HCT116 (cell line): Measurements from ENCODE around the gene SARS1. TPM values are rescaled to one million over a fixed set of nuclear protein-coding genes. Genes with fewer than 3 reads are reported as not detected.
A peak's percentile ranks its signal among the peaks of the same experiment; 100 is the strongest.

Source experiments
- ATAC-seq: fragments of 200-7000 bp; cut with Tn5 transposase; 2 replicates; pipeline ENCODE4 v1.9.1; 2020; ENCODE audit warnings: mild to moderate bottlenecking, moderate library complexity
- BruUV-seq: library from RNA; stranded (reverse); fragments of 400-500 nt; replicated peaks from 2 replicates; lab custom pipeline; 2021; lab: Mats Ljungman, UMichigan
- CTCF ChIA-PET: fragments of 300-600 bp; sonication (Branson Sonifier 250); formaldehyde crosslinking; loops from one replicate; lab custom pipeline; 2021; ENCODE audit warnings: antibody characterized with exemption; lab: Charles Lee
- POLR2A ChIA-PET: fragments of 300-600, 350-600 bp; sonication (Branson Sonifier 250); formaldehyde crosslinking; loops from one replicate; lab custom pipeline; 2021; ENCODE audit warnings: antibody characterized with exemption; lab: Charles Lee
- RAD21 ChIA-PET, 2 experiments: fragments of 300-600 bp; sonication (Branson Sonifier 250); formaldehyde crosslinking; loops; one replicate each; lab custom pipeline; 2023; ENCODE audit warnings: low total read pairs in 2 of 2; ENCODE audit not compliant: uncharacterized antibody in 2 of 2, unreplicated experiment in 2 of 2, low non-redundant PET in 1 of 2; lab: Charles Lee
- DNase-seq: peaks from one replicate; pipeline ENCODE4 v3.0.0-alpha.2; 2010; ENCODE audit warnings: low read depth, low spot score
- H2AFZ ChIP-seq: fragments of 200-600 bp; shearing (Covaris generic), sonication (generic); 2 replicates; pipeline ENCODE4 v1.6.1; 2017; ENCODE audit warnings: low read depth, mixed run types, mixed read lengths, antibody characterized with exemption, low read length; ENCODE audit not compliant: poor library complexity, severe bottlenecking
- H3K27ac ChIP-seq: 2 replicates; pipeline ENCODE4 v1.5.1; 2012; ENCODE audit warnings: low read depth, low read length
- H3K27me3 ChIP-seq: fragments of 200-600 bp; sonication (generic); 2 replicates; pipeline ENCODE4 v1.6.1; 2016; ENCODE audit warnings: mixed run types, low read length, mixed read lengths; ENCODE audit not compliant: insufficient read depth
- H3K36me3 ChIP-seq, 2 experiments: fragments of 200-500 bp in 1 of 2; fragments of 200-600 bp in 1 of 2; sonication (Bioruptor generic) in 1 of 2; sonication (generic) in 1 of 2; 2 replicates each; pipeline versions ENCODE4 v1.5.1 to v1.6.1; 2014 to 2016; ENCODE audit warnings: low read length in 2 of 2, inconsistent platforms in 1 of 2, mixed read lengths in 1 of 2, mixed run types in 1 of 2; ENCODE audit not compliant: insufficient read depth in 2 of 2, control insufficient read depth in 1 of 2
- H3K4me1 ChIP-seq, 2 experiments: fragments of 200-600 bp in 1 of 2; sonication (generic) in 1 of 2; 2 replicates each; pipeline versions ENCODE4 v1.5.1 to v1.6.1; 2012 to 2017; ENCODE audit warnings: low read length in 2 of 2, inconsistent platforms in 1 of 2, mild to moderate bottlenecking in 1 of 2, mixed read lengths in 1 of 2, mixed run types in 1 of 2, moderate library complexity in 1 of 2; ENCODE audit not compliant: insufficient read depth in 2 of 2, control insufficient read depth in 1 of 2
- H3K4me2 ChIP-seq: fragments of 200-600 bp; sonication (generic); 2 replicates; pipeline ENCODE4 v1.6.1; 2017; ENCODE audit warnings: mixed run types, low read length, mixed read lengths
- H3K4me3 ChIP-seq, 2 experiments: fragments of 200-600 bp in 1 of 2; sonication (generic) in 1 of 2; replicated peaks in 1 of 2; 2 replicates each; pipeline ENCODE4 v1.5.1; 2011 to 2016; ENCODE audit warnings: low read length in 2 of 2, control low read depth in 1 of 2, low read depth in 1 of 2, mild to moderate bottlenecking in 1 of 2, mixed read lengths in 1 of 2, mixed run types in 1 of 2
- H3K79me2 ChIP-seq: fragments of 200-600 bp; sonication (generic); 2 replicates; pipeline ENCODE4 v1.6.1; 2017; ENCODE audit warnings: mild to moderate bottlenecking, mixed run types, low read length, moderate library complexity, mixed read lengths; ENCODE audit not compliant: insufficient read depth
- H3K9ac ChIP-seq: fragments of 200-600 bp; sonication (generic); 2 replicates; pipeline ENCODE4 v1.6.1; 2016; ENCODE audit warnings: low read length, mixed read lengths
- H3K9me2 ChIP-seq: fragments of 200-600 bp; sonication (generic), shearing (Covaris generic); 2 replicates; pipeline ENCODE4 v1.6.1; 2017; ENCODE audit warnings: mixed run types, mild to moderate bottlenecking, moderate library complexity; ENCODE audit not compliant: insufficient read depth
- H3K9me3 ChIP-seq, 2 experiments: fragments of 200-500 bp in 1 of 2; fragments of 200-600 bp in 1 of 2; sonication (Bioruptor generic) in 1 of 2; sonication (generic) in 1 of 2; 2 replicates each; pipeline ENCODE4 v1.6.1; 2014 to 2017; ENCODE audit warnings: low read length in 2 of 2, mixed read lengths in 2 of 2, inconsistent platforms in 1 of 2, low read depth in 1 of 2, mild to moderate bottlenecking in 1 of 2, mixed run types in 1 of 2, moderate library complexity in 1 of 2; ENCODE audit not compliant: control insufficient read depth in 1 of 2, insufficient read depth in 1 of 2
- H4K20me1 ChIP-seq: fragments of 200-600 bp; sonication (generic), shearing (Covaris generic); 2 replicates; pipeline ENCODE4 v1.6.1; 2017; ENCODE audit warnings: mixed run types, mild to moderate bottlenecking, moderate library complexity; ENCODE audit not compliant: insufficient read depth
- CTCF ChIP-seq, 3 experiments: fragments of 200-600 bp in 1 of 3; sonication (generic) in 1 of 3; IDR thresholded peaks in 2 of 3; conservative IDR thresholded peaks in 1 of 3; 2 replicates each; pipeline ENCODE4 v1.5.1; 2012 to 2017; ENCODE audit warnings: low read depth in 2 of 3, low read length in 2 of 3, antibody characterized with exemption in 1 of 3, borderline replicate concordance in 1 of 3, control low read depth in 1 of 3, mild to moderate bottlenecking in 1 of 3, mixed read lengths in 1 of 3, mixed run types in 1 of 3, moderate library complexity in 1 of 3; ENCODE audit not compliant: insufficient read depth in 1 of 3
- EGR1 ChIP-seq: IDR thresholded peaks from 2 replicates; pipeline ENCODE4 v1.6.1; 2012; ENCODE audit warnings: low read depth
- JUND ChIP-seq: IDR thresholded peaks from 2 replicates; pipeline ENCODE4 v1.6.1; 2012
- POLR2A ChIP-seq: IDR thresholded peaks from 2 replicates; pipeline ENCODE4 v1.7.0; 2011; ENCODE audit warnings: borderline replicate concordance; ENCODE audit not compliant: insufficient read depth, insufficient read length; ENCODE audit errors: extremely low read depth
- RAD21 ChIP-seq: IDR thresholded peaks from 2 replicates; pipeline ENCODE4 v1.6.1; 2012; ENCODE audit warnings: low read depth, mild to moderate bottlenecking
- TCF7L2 ChIP-seq: IDR thresholded peaks from 2 replicates; pipeline ENCODE4 v1.7.0; 2011; ENCODE audit warnings: borderline replicate concordance, inconsistent platforms; ENCODE audit not compliant: insufficient read depth, insufficient read length; ENCODE audit errors: extremely low read depth
- YY1 ChIP-seq: IDR thresholded peaks from 2 replicates; pipeline ENCODE4 v1.6.1; 2011; ENCODE audit warnings: low read length, low read depth, moderate library complexity, mild to moderate bottlenecking; ENCODE audit not compliant: insufficient replicate concordance; ENCODE audit errors: extremely low read depth
- intact Hi-C: fragments of 100-400 bp; cut with micrococcal nuclease; formaldehyde crosslinking; loops from 2 replicates; pipeline ENCODE4 v1.10.0; 2022
- total RNA-seq: library from RNA; stranded (reverse); gene quantifications from one replicate; pipeline ENCODE4 v1.2.1, GENCODE V29; 2021; ENCODE audit not compliant: unreplicated experiment
- TF ChIP-seq, protein P1 (sequence below): IDR thresholded peaks from 2 replicates; pipeline ENCODE4 v1.6.1; 2012; ENCODE audit warnings: low read depth

Gene SARS1
- total RNA-seq, 1 experiment from 2014 or later: 206 TPM

GRCh38 chr1:109201123-109201703, 12.5 kb upstream of the SARS1 start:
- peak overlapping the region; percentile 38 for H3K4me2 ChIP-seq
- BruUV-seq: no TSS peak
- no peak overlapping the region for H3K9ac ChIP-seq
- no peaks in the 10 kb centered on the region for H3K79me2 ChIP-seq
- no peaks in the 10 kb centered on the region for H3K9me3 ChIP-seq
- H3K27ac ChIP-seq: no peak overlapping the region
- intact Hi-C loops: loop anchor here (2.0 to 10.0 kb wide), 3 partner anchors 62 to 334 kb away; partner anchors contain the start of gene GPR61
- no peak overlapping the region for H3K4me3 ChIP-seq
- ATAC-seq (peak; percentile 59), DNase-seq (no peak)
- H2AFZ ChIP-seq: no peak overlapping the region
- H3K27me3 ChIP-seq: no peaks in the 10 kb centered on the region
- H3K9me2 ChIP-seq: no peaks in the 10 kb centered on the region
- ChIA-PET RAD21 (interaction anchor here in 1 of 2 experiments (0.6 kb wide), 1 partner anchor 55 kb away, joined by 3 read pairs; no protein-coding TSS in a partner anchor), CTCF (interaction anchor here (0.6 to 1.8 kb wide), 12 partner anchors 10 to 345 kb away, joined by 3 to 22 read pairs (median 3); partner anchors contain the start of gene SARS1), POLR2A (no interaction called here)
- H4K20me1 ChIP-seq: no peaks in the 10 kb centered on the region
- H3K36me3 ChIP-seq: no peaks in the 10 kb centered on the region
- TF ChIP-seq POLR2A (no peak), TCF7L2 (no peak), RAD21 (peak; percentile 81), EGR1 (peak; percentile 36; the same call in 1 of the 2 replicates), YY1 (no peak), JUND (no peak), CTCF (IDR thresholded peaks at IDR 0.05 in 2 of 3, conservative IDR thresholded peaks at IDR 0.05 in 1 of 3; ENCODE audit: borderline replicate concordance in 1 of 3, insufficient read depth in 1 of 3, low read depth in 2 of 3, low read length in 2 of 3) (peak; percentile 71 to 91 (median 89); a peak in 5 of 6 replicates)
- TF ChIP-seq, protein P1, sequence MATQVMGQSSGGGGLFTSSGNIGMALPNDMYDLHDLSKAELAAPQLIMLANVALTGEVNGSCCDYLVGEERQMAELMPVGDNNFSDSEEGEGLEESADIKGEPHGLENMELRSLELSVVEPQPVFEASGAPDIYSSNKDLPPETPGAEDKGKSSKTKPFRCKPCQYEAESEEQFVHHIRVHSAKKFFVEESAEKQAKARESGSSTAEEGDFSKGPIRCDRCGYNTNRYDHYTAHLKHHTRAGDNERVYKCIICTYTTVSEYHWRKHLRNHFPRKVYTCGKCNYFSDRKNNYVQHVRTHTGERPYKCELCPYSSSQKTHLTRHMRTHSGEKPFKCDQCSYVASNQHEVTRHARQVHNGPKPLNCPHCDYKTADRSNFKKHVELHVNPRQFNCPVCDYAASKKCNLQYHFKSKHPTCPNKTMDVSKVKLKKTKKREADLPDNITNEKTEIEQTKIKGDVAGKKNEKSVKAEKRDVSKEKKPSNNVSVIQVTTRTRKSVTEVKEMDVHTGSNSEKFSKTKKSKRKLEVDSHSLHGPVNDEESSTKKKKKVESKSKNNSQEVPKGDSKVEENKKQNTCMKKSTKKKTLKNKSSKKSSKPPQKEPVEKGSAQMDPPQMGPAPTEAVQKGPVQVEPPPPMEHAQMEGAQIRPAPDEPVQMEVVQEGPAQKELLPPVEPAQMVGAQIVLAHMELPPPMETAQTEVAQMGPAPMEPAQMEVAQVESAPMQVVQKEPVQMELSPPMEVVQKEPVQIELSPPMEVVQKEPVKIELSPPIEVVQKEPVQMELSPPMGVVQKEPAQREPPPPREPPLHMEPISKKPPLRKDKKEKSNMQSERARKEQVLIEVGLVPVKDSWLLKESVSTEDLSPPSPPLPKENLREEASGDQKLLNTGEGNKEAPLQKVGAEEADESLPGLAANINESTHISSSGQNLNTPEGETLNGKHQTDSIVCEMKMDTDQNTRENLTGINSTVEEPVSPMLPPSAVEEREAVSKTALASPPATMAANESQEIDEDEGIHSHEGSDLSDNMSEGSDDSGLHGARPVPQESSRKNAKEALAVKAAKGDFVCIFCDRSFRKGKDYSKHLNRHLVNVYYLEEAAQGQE: no peak
- TF ChIP-seq, all 23 proteins: peak for 3
- peaks cover 18 to 35% of the 10 kb centered on the region in 2 experiments for H3K4me1 ChIP-seq
